ENCODE data around the gene MEX3A.
"Not testable (repeated sequence)": the region's sequence is repeated elsewhere in the genome, so short reads cannot be mapped to it uniquely, and the experiment has no call there.

Gene MEX3A, protein sequence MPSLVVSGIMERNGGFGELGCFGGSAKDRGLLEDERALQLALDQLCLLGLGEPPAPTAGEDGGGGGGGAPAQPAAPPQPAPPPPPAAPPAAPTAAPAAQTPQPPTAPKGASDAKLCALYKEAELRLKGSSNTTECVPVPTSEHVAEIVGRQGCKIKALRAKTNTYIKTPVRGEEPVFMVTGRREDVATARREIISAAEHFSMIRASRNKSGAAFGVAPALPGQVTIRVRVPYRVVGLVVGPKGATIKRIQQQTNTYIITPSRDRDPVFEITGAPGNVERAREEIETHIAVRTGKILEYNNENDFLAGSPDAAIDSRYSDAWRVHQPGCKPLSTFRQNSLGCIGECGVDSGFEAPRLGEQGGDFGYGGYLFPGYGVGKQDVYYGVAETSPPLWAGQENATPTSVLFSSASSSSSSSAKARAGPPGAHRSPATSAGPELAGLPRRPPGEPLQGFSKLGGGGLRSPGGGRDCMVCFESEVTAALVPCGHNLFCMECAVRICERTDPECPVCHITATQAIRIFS

GRCh38 chr1:156082309-156083091 lies at the start of gene MEX3A:
MEX3A (minus strand) TSS chr1:156082465; CDS start chr1:156081998, 467 bp downstream.
- DNase-seq, result peak in 1 of 2 donors; percentile 37

GRCh38 chr1:156130578-156130942 lies 48.3 kb upstream of the MEX3A start:
- DNase-seq, result no peak

GRCh38 chr1:156129687-156130577 lies 47.7 kb upstream of the MEX3A start:
- DNase-seq, result peak; percentile 36 to 42

- no peak for DNase-seq
These were observed 46.7 kb upstream of the MEX3A start for GRCh38 chr1:156128654-156129597.

DNA sequence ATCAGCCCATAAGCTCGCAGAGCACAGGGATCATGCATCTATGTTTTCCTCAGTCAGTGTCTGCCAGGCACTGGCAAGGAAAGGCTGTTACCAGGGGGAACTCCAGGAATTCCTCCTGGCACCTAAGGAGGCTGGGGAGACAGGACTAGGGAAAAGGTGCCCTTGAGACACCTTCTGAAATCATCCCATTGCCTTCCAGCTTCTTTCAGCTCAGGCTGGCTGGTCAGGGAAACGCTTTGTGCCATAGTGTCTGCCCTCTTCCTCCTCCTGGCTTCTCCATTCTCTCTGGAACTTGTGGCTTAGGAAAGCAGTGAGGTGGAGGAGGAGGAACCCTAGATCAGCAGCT lies 46.0 kb upstream of the MEX3A start:
- no peak for DNase-seq

GRCh38 chr1:156126630-156127534 lies 44.6 kb upstream of the MEX3A start:
- peak; percentile 74 to 97 for DNase-seq

DNA sequence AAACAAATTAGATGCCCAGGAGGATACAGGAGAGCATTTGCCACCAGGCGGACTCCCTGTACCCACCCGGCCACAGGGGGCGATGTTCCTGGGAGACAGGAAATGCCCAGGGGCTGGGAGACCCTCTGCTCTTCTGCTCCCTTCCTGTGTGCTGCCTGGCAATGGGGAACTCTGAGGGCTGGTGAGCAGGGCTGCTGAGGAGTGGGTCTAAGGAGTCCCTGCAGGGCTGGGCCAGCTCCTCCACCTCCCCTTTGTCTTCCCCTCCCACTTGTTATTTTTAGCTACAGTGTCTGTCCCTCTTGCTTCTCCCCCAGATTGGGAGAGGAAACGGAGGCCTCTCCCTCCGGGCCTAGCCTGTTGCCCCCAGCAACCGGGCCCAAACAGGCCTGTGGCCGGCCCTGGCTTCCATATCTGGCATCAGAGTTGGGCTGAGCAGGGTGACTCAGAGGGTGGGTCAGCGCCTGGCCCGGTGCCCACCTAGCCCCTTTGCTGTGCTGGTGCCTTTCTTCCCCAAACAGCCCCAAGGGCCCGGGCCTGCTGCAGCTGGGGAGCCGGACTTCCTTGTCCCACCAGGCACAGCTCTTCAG lies 43.9 kb upstream of the MEX3A start:
- peak; percentile 79 to 90 for DNase-seq

GRCh38 chr1:156125544-156125943 lies 43.3 kb upstream of the MEX3A start:
- DNase-seq, result not testable (repeated sequence)

GRCh38 chr1:156124557-156125483 lies 42.6 kb upstream of the MEX3A start:
- DNase-seq, result no peak

GRCh38 chr1:156123356-156124196 lies 41.3 kb upstream of the MEX3A start:
- DNase-seq, result peak; percentile 72 to 89

- no peak for DNase-seq
These were observed 40.5 kb upstream of the MEX3A start for GRCh38 chr1:156122519-156123355.

GRCh38 chr1:156122086-156122485 lies 39.8 kb upstream of the MEX3A start:
- no peak for DNase-seq

DNA sequence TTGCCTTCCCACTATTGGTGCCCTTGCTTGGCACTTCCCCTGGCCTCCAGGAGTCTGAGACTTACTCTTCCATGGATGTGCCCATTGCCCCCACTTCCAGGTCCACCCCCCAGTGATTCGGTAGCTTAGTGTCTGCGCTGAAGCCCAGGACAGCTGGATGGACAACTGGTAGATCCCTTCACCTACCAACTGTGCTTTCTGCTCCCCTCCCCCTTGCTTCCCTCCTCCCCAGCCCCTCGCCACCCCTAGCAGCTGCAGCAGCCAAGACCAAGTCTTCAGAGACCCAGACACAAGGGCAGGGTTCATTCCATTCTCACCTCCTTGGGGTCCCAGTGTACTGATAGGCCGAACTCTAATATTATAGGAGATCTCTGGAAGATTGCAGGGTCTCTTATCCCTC lies 39.2 kb upstream of the MEX3A start:
- no peak for DNase-seq

DNA sequence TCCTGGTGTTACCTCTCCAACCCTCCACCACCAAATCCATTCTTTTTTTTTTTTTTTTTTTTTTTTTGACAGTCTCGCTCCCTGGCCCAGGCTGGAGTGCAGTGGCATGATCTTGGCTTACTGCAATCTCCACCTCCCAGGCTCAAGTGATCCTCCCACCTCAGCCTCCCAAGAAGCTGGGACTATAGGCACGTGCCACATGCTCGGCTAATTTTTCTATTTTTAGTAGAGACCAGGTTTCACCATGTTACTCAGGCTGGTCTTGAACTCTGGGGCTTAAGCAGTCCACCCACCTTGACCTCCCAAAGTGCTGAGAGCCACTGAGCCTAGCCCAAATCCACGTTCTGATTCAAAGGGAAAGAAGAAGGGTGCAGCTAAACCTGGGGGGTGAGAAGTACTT lies 38.7 kb upstream of the MEX3A start:
- DNase-seq, result not testable (repeated sequence)

DNA sequence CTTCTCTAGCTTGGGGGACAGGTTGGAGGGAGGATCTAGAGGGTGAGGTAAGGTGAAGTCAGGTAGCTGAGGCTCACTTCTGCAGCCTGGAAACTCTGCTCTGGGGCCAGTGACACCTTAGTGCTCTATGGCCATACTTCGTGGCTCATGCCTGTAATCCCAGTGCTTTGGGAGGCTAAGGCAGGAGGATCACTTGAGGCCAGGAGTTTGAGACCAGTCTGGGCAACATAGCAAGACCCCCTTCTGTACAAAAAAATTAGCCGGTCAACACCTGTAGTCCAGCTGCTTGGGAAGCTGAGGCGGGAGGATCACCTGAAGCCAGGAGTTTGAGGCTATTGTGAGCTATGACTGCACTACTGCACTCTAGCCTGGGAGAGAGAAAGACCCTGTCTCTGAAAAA lies 38.1 kb upstream of the MEX3A start:
- no peak for DNase-seq

- peak; percentile 55 to 82 for DNase-seq
These were observed 37.4 kb upstream of the MEX3A start for GRCh38 chr1:156119503-156120209.
